HG02610 (cell line): ENCODE measurements around the gene ZNF227.
"Not testable (repeated sequence)": the region's sequence is repeated elsewhere in the genome, so short reads cannot be mapped to it uniquely, and the experiment has no call there.

Experiments used
- ATAC-seq: cut with Tn5 transposase; IDR thresholded peaks from one replicate; pipeline ENCODE4 v1.9.1; 2021; ENCODE audit warnings: mild to moderate bottlenecking, moderate library complexity; ENCODE audit not compliant: unreplicated experiment

Gene ZNF227

GRCh38 chr19:44212250-44212865, at the start of gene ZNF227:
Gene ZNF227, plus strand, starts transcription at chr19:44212532. Its CDS starts 5,261 bp downstream, at chr19:44217793.
- ATAC-seq, result peak; percentile 85

DNA sequence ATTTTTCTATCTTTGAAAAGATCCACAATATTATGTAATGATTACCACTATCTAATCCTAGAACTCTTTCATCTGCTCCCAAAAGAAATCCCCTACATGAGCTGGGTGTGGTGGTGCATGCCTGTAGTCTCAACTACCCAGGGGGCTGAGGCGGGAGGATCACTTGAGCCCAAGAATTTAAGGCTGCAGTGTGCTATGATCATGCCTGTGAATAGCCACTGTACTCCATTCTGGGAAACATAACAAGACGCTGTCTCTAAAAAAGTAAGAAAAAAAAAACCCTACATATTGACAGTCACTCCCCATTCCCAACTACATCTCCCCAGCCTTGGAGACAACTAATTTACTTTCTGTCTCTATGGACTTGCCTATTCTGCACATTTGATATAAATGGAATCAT, 48.5 kb upstream of the ZNF227 start:
- no peak for ATAC-seq

- ATAC-seq, result no peak
Observed at GRCh38 chr19:44164327-44164672, 48.0 kb upstream of the ZNF227 start.

DNA sequence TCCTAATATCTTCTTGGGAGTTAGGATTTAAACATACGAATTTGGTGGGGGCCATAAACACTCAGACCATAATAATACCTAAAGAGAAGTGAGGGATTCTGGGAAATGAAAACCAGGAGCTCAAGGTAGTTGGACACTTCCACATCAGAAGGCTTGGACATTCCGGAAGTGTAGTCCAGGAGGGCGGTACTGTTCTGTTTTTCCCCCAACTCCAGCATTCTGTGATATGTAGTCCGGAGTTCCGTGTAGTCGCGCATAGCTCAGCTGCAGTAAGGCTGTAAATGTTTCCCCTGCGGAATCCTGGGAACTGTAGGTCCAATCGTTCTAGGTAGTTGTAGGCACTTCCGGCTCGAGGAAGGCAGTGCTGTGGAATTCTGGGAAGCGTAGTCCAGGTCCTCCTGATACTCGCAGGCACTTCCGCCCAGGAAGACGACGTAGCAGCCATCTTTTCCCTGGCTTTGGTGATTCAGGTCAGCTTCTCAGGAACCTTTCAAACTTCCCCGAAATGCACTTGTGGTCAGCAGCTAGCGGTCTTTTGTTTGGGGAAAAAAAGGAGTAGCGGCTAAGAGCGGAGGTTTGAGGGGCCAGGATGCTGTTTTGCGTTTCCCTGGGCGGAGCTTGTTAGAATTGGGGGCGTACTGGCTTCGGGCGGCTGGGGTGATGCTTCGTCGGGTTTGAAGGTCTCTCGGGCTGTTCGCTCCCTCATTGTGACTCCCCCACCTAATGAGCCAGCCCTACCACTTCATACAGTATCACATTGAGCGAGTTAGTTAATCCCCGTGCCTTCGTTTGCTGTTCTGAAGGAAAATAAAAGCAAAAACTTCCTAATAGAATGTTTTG, 47.4 kb upstream of the ZNF227 start, which contains the start of gene ZNF226:
Gene ZNF226 (plus strand): TSS at position 428 of the 840 bp plus-strand sequence. CDS start 4,981 bp downstream, outside the sequence.
- ATAC-seq, result peak; percentile 81

- not testable (repeated sequence) for ATAC-seq
Observed at GRCh38 chr19:44170660-44171059, 41.7 kb upstream of the ZNF227 start.

DNA sequence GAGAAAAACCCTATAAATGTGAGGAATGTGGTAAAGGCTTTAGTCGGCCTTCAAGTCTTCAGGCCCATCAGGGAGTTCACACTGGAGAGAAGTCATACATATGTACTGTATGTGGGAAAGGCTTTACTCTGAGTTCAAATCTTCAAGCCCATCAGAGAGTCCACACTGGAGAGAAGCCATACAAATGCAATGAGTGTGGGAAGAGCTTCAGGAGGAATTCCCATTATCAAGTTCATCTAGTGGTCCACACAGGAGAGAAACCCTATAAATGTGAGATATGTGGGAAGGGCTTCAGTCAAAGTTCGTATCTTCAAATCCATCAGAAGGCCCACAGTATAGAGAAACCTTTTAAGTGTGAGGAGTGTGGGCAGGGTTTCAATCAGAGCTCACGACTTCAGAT, 35.7 kb upstream of the ZNF227 start:
- ATAC-seq, result no peak

DNA sequence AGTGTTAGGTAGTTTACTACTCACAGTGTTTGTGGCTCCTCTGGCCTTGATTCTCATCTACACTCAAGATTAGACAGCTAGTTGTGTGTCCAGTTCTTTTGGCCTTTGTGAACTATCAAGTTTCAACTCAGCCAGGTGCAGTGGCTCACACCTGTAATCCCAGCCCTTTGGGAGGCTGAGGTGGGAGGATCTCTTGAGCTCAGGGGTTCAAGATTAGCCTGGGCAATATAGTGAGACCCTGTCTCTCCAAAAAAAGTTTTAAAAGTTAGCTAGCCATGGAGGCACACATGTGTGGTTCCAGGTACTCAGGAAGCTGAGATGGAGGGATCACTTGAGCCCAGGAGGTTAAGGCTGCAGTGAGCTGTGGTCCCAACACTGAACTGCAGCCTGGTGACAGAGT, 31.4 kb upstream of the ZNF227 start:
- ATAC-seq, result no peak

- no peak for ATAC-seq
Observed at GRCh38 chr19:44182145-44182544, 30.2 kb upstream of the ZNF227 start.

GRCh38 chr19:44190020-44190419, 22.3 kb upstream of the ZNF227 start:
- no peak for ATAC-seq

DNA sequence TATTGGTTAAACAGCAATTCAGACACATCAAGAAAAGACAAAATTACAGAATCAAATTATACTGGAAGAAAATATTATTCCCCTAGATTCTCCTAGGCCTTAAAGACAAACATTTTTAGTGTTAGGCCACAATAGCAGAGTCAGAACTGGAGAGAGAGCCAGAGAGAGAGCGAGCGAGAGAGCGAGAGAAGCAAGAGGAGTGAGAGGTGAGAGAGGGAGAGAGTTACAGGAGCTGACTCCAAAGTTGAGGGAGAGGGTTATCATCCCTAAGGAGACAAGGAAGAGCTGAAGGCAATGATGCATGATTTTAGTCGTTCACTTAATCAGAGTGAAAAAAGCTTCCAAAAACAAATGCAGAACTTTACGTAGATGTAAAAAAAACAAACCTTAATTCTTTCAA, 20.2 kb upstream of the ZNF227 start:
- no peak for ATAC-seq

GRCh38 chr19:44196772-44197171, 15.6 kb upstream of the ZNF227 start:
- ATAC-seq, result no peak

GRCh38 chr19:44202470-44202869, 9.9 kb upstream of the ZNF227 start:
- ATAC-seq, result no peak

- no peak for ATAC-seq
Observed at GRCh38 chr19:44202974-44203373, 9.4 kb upstream of the ZNF227 start.

DNA sequence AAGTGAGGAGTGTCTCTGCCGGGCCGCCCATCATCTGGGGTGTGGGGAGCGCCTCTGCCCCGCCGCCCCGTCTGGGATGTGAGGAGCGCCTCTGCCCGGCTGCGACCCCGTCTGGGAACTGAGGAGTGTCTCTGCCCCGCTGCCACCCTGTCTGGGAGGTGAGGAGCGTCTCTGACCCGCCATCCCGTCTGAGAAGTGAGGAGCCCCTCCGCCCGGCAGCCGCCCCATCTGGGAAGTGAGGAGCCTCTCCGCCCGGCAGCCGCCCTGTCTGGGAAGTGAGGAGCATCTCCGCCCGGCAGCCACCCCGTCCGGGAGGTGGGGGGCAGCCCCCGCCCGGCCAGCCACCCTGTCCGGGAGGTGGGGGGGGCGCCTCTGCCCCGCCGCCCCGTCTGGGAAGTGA, 8.5 kb upstream of the ZNF227 start:
- ATAC-seq, result not testable (repeated sequence)

DNA sequence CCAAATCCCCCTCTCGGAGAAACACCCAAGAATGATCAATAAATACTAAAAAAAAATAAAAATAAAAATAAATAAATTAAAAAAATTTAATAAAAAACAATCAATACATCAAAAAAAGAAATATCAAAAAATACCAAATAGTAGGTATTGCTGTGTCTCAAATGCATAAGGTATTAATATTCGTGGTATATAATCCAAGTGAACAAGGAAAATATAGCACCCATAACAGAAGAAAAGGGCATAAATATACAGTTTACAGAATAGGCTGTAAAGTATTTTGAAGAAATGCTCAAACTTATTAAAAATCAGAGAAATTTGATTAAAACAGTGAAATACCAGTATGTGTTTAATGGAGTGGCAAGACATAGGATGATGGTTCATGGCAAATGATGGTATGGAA, 7.6 kb upstream of the ZNF227 start:
- no peak for ATAC-seq

- ATAC-seq, result peak; percentile 86
Observed at GRCh38 chr19:44207126-44207803, 5.1 kb upstream of the ZNF227 start.

- ATAC-seq, result no peak
Observed at GRCh38 chr19:44212866-44213346, 574 bp downstream of the ZNF227 start.

GRCh38 chr19:44219926-44220325, 7.6 kb downstream of the ZNF227 start:
- ATAC-seq, result not testable (repeated sequence)

- ATAC-seq, result not testable (repeated sequence)
Observed at GRCh38 chr19:44220761-44221160, 8.4 kb downstream of the ZNF227 start.

- not testable (repeated sequence) for ATAC-seq
Observed at GRCh38 chr19:44221291-44221690, 9.0 kb downstream of the ZNF227 start.

GRCh38 chr19:44228318-44228717, 16.0 kb downstream of the ZNF227 start:
- ATAC-seq, result no peak

- ATAC-seq, result no peak
Observed at GRCh38 chr19:44232867-44233266, 20.5 kb downstream of the ZNF227 start.
